K562 (cell line): ENCODE measurements around the gene SPI1. TPM values are rescaled to one million over a fixed set of nuclear protein-coding genes. Genes with fewer than 3 reads are reported as not detected.

Source experiments
- ATF3 ChIP-seq, 2 experiments: fragments of 450-650 bp in 1 of 2; sonication (generic) in 1 of 2; formaldehyde crosslinking in 1 of 2; IDR thresholded peaks in 1 of 2; conservative IDR thresholded peaks in 1 of 2; 2 replicates each; pipeline versions ENCODE4 v1.6.1 to v1.8.1; 2016 to 2023; ENCODE audit warnings: mild to moderate bottlenecking in 2 of 2, moderate library complexity in 2 of 2, inconsistent platforms in 1 of 2, missing genetic modification reagents in 1 of 2
- BCL6 ChIP-seq: fragments of 250-450 bp; sonication (Bioruptor Pico); IDR thresholded peaks from 2 replicates; pipeline ENCODE4 v1.4.0; 2020
- CBX5 ChIP-seq: IDR thresholded peaks from 2 replicates; pipeline ENCODE4 v1.6.1; 2014; ENCODE audit warnings: low read depth, borderline replicate concordance
- CLOCK ChIP-seq: fragments of 250-450 bp; sonication (Bioruptor Pico); IDR thresholded peaks from 2 replicates; pipeline ENCODE4 v1.4.0; 2020; ENCODE audit warnings: mild to moderate bottlenecking, moderate library complexity, borderline replicate concordance
- ETV5 ChIP-seq: sonication (generic); formaldehyde crosslinking; IDR thresholded peaks from 2 replicates; pipeline ENCODE4 v1.4.0; 2020; ENCODE audit warnings: low read depth, mild to moderate bottlenecking, missing genetic modification reagents
- HES1 ChIP-seq: fragments of 450-650 bp; IDR thresholded peaks from 2 replicates; pipeline ENCODE4 v1.6.1; 2016; ENCODE audit warnings: low read depth, mild to moderate bottlenecking, moderate library complexity
- HEY1 ChIP-seq: fragments of 250-450 bp; sonication (Bioruptor Pico); IDR thresholded peaks from 2 replicates; pipeline ENCODE4 v1.5.0; 2020; ENCODE audit warnings: mild to moderate bottlenecking, moderate library complexity, borderline replicate concordance
- HNRNPLL ChIP-seq: fragments of 200-400 bp; formaldehyde crosslinking; IDR thresholded peaks from 2 replicates; pipeline ENCODE4 v1.6.1; 2017; ENCODE audit warnings: low read length, low read depth, mild to moderate bottlenecking; ENCODE audit not compliant: poor library complexity, severe bottlenecking
- KAT7 ChIP-seq: sonication (generic); formaldehyde crosslinking; IDR thresholded peaks from 2 replicates; pipeline ENCODE4 v1.8.0; 2022; ENCODE audit warnings: missing genetic modification reagents, mild to moderate bottlenecking, borderline replicate concordance
- MECOM ChIP-seq: fragments of 250-450 bp; sonication (Bioruptor Pico); IDR thresholded peaks from 2 replicates; pipeline ENCODE4 v1.8.0; 2022; ENCODE audit warnings: inconsistent platforms
- MTA1 ChIP-seq: fragments of 450-650 bp; IDR thresholded peaks from 2 replicates; pipeline ENCODE4 v1.6.1; 2017; ENCODE audit warnings: borderline replicate concordance
- NFIC ChIP-seq: fragments of 450-650 bp; IDR thresholded peaks from 2 replicates; pipeline ENCODE4 v1.6.1; 2017; ENCODE audit warnings: mild to moderate bottlenecking, inconsistent platforms
- RCOR1 ChIP-seq, 2 experiments: IDR thresholded peaks; 2 replicates each; pipeline ENCODE4 v1.6.1; 2012; ENCODE audit warnings: low read depth in 2 of 2, low read length in 2 of 2, borderline replicate concordance in 1 of 2, improper control_type of control experiment in 1 of 2
- RHOXF2B ChIP-seq: fragments of 250-450 bp; sonication (Bioruptor Pico); conservative IDR thresholded peaks from 2 replicates; pipeline ENCODE4 v1.5.1; 2021
- SMARCB1 ChIP-seq: IDR thresholded peaks from 2 replicates; pipeline ENCODE4 v1.6.1; 2011; ENCODE audit warnings: improper control_type of control experiment, low read depth; ENCODE audit not compliant: insufficient read length
- SPI1 ChIP-seq: IDR thresholded peaks from 2 replicates; pipeline ENCODE4 v1.6.1; 2011; ENCODE audit warnings: low read depth, low read length, control low read depth, borderline replicate concordance
- SRSF3 ChIP-seq: fragments of 200-400 bp; formaldehyde crosslinking; IDR thresholded peaks from 2 replicates; pipeline ENCODE4 v1.6.1; 2016; ENCODE audit warnings: mild to moderate bottlenecking, low read length, moderate library complexity; ENCODE audit not compliant: insufficient read depth
- U2AF2 ChIP-seq: fragments of 200-400 bp; formaldehyde crosslinking; optimal IDR thresholded peaks from 2 replicates; pipeline ENCODE3; 2017; ENCODE audit warnings: low read depth, mild to moderate bottlenecking, low read length
- ZBTB17 ChIP-seq: fragments of 450-650 bp; formaldehyde crosslinking; IDR thresholded peaks from 2 replicates; pipeline ENCODE4 v1.4.0; 2020; ENCODE audit warnings: mild to moderate bottlenecking
- ZNF146 ChIP-seq: IDR thresholded peaks from one replicate; pipeline ENCODE4 v1.6.1; 2018; ENCODE audit warnings: missing compliant biosample characterization; ENCODE audit not compliant: unreplicated experiment
- ZNF280B ChIP-seq: fragments of 250-450 bp; sonication (Bioruptor Pico); IDR thresholded peaks from 2 replicates; pipeline ENCODE4 v1.5.1; 2021; ENCODE audit warnings: mild to moderate bottlenecking
- polyA plus RNA-seq, 8 experiments: library from polyadenylated mRNA; depleted of rRNA in 4 of 8; stranded (reverse) in 5 of 8; unstranded in 3 of 8; fragments of >200 nt; fragmentation: Nextera tagmentation in 2 of 8; fragmentation: Illumina TruSeq in 1 of 8; extraction: Ambion mirVana in 2 of 8; extraction: Trizol in 1 of 8; gene quantifications; 2 replicates each; pipeline versions ENCODE4 v1.2.1 to v1.2.3, GENCODE V29; 2011 to 2014; ENCODE audit warnings: inconsistent platforms in 1 of 8, missing spikeins in 1 of 8
- total RNA-seq, 7 experiments: library from RNA; depleted of rRNA in 6 of 7; stranded (reverse); fragments of >200 nt in 6 of 7; fragmentation: Illumina TruSeq in 2 of 7; extraction: Trizol in 2 of 7; gene quantifications; 2 replicates each; pipeline versions ENCODE4 v1.2.1 to v1.2.3, GENCODE V29; 2011 to 2021; ENCODE audit warnings: low replicate concordance in 1 of 7

Gene SPI1
- total and polyA plus RNA-seq, 9 of the 15 experiments (the other 6 are each of a cell fraction or from before 2014, with no cell fraction given): 0.10 to 33.7 (median 10.3) TPM

- TF ChIP-seq CLOCK (CRISPR knock-in tag) (no peak), CBX5 (no peak), BCL6 (no peak), HEY1 (CRISPR knock-in tag) (no peak), NFIC (no peak), RCOR1 (IDR thresholded peaks at IDR 0.05; ENCODE audit: borderline replicate concordance in 1 of 2, low read depth in 2 of 2, low read length in 2 of 2) (peak in 1 of 2 experiments; percentile 93; a peak in 2 of 4 replicates), KAT7 (no peak), ZNF280B (CRISPR knock-in tag) (no peak), SRSF3 (no peak), RHOXF2B (CRISPR knock-in tag) (no peak), ATF3 (IDR thresholded peaks at IDR 0.05) (peak; percentile 75), ATF3 (CRISPR knock-in tag; conservative IDR thresholded peaks at IDR 0.05) (no peak), SPI1 (no peak), SMARCB1 (no peak), U2AF2 (no peak), MECOM (CRISPR knock-in tag) (no peak), ZNF146 (CRISPR knock-in tag) (no peak), HES1 (no peak), ZBTB17 (CRISPR knock-in tag) (no peak), ETV5 (CRISPR knock-in tag) (no peak), HNRNPLL (no peak), MTA1 (peak; percentile 35; the same call in 1 of the 2 replicates)
These were observed 41.0 kb downstream of the SPI1 start (continued) for GRCh38 chr11:47337229-47337924.
